ENCODE results near the gene SNX2.

GRCh38 chr5:122773619-122774018 is 1.3 kb upstream of the SNX2 start:
- no peak for TF ChIP-seq EP300 (IDR thresholded peaks at IDR 0.05)
- no peak for TF ChIP-seq CTCF (IDR thresholded peaks at IDR 0.05)
